HG02588 (cell line): ENCODE measurements around the gene GLCE.
"Not testable (repeated sequence)": the region's sequence is repeated elsewhere in the genome, so short reads cannot be mapped to it uniquely, and the experiment has no call there.

Experiments
- ATAC-seq: cut with Tn5 transposase; IDR thresholded peaks from one replicate; pipeline ENCODE4 v1.9.1; 2021; ENCODE audit warnings: mild to moderate bottlenecking, moderate library complexity; ENCODE audit not compliant: unreplicated experiment

Gene GLCE

DNA sequence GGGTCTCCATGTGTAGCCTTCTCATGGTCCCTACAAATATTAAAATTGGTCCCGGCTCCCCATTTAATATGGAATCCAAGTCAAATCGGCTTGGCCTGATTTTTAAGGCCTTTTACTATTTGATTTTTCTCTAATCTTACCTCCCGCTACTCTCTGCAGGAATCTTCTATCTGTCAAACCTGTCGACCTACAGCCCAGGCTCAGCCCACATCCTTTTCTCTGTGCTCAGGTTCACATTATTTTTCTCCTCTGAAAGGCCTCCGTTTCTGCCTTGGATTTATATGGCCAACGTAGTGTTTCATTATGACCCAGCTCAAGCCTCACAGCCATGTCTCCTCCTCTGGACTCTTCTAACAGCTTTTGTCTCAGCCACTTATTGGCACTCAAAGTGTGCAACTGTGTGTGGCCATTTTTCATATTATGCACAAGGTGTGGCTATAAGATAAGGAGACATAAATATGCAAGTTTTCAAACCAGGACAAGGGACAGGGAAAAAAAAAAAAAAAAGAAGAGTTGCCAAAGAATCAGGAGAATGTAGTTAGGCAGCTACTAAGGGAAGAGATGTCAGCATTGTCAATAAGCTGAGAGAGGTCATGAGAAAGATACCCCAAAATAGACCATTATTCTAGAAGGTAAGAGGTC, 2.1 kb upstream of the GLCE start:
- ATAC-seq: no peak

DNA sequence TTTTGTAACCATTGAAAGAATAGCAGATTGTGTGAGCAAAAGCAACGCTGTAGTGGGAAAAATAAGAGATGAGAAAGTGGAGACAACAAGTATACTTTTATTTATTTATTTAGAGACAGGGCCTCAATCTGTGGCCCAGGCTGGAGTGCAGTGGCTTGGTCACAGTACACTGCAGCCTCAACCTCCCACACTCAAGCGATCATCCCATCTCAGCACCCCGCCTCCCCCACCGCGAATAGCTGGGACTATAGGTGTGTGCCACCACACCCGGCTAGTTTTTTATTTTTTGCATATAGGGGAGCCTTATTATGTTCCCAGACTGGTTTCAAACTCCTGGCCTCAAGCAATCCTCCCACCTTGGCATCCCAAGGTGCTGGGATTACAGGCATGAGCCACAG, 1.6 kb upstream of the GLCE start:
- no peak for ATAC-seq

DNA sequence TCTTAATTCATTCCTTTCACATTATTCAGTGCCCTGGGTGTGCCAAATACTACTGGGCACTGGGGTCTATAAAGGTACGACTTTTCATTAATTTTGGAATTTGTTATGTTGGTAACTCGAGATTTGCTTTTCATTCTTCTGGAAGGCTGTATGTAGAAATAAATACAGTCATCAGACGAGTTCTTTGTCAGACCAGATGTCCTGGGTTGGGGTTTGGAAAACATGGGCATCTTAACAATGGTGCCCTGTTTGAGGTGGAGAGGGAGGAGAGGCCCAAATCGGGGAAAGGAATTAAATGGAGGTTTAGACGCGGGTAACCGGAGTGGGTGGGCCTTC, 662 bp upstream of the GLCE start:
- no peak for ATAC-seq

DNA sequence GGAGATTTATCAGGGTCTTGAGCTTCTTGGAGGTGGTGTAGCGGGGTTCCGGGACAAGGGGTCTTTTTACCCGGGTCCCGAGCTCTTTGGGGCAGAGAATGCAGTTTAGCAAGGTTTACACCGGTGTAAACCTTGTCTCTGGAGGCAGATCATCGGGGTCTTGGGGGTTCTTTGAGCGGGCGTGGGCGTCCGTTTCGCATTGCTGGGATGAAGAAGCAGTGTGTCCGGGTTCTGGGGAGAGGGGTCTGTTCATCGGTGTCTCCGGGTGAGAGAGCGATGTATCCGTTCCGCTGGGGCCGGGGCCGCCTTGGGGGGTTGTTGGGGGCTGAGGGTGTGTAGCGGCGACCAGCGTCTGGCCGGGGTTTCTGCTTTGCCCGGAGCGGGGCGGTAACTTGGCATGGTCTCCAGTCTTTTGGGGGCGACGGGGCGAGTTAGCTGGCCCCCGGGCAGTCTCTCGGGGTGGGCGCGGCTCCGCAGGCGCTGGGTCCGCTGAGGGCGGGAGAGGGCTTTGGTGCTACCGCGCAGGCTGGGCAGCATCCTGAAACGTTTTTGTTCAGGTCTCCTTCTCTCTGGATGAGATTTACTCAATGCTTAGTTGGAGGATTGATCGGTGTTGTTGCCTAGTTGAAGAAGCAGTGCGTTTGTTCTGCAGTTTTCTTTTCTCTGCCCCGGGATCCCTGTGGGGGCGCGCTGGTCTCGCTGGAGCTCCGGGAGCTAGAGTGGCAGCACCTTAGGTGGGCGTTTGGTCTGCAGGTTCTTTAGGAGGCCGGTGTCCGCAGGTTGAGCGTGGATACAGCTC, 843 bp downstream of the GLCE start:
- no peak for ATAC-seq

DNA sequence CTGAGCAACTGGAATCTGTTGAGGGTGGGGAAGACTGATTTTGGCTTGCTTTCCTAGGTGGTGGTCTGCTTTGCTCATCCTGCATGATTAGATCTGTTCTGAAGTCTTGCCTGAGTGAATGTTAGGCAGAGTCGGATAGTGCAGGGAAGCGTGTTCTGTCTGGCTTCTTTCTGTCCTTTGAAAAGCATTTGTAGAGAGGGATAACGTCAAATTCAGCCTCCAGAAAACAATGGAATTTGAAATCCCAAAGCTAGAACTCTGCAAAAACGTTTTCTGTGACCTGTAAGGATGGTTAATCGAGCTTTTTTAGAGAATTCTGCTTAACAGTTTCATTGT, 1.4 kb downstream of the GLCE start:
- no peak for ATAC-seq

DNA sequence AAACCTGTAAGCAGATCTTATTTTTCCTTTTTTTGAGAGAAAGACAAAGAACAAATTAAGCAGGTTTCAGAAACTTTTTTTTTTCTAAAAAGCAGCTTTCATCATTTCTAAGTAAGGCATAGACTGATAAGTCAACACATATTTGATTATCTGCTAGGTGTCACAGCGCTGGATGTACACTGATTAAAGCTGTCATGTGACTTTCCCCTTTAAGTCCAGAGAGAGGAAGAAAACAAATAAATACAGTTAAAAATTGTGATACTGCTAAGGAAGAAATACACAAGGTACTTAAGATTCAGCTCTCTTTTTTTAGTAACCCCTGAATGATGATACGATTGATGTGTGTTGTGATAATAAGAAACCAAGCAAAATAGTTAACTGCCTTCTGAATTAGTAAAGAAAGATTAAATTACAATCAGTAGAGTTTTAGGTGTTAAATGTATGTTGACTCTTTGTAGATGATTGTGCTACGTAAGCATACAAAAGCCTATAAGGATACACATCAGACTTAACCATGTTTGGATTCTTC, 2.8 kb downstream of the GLCE start:
- no peak for ATAC-seq

DNA sequence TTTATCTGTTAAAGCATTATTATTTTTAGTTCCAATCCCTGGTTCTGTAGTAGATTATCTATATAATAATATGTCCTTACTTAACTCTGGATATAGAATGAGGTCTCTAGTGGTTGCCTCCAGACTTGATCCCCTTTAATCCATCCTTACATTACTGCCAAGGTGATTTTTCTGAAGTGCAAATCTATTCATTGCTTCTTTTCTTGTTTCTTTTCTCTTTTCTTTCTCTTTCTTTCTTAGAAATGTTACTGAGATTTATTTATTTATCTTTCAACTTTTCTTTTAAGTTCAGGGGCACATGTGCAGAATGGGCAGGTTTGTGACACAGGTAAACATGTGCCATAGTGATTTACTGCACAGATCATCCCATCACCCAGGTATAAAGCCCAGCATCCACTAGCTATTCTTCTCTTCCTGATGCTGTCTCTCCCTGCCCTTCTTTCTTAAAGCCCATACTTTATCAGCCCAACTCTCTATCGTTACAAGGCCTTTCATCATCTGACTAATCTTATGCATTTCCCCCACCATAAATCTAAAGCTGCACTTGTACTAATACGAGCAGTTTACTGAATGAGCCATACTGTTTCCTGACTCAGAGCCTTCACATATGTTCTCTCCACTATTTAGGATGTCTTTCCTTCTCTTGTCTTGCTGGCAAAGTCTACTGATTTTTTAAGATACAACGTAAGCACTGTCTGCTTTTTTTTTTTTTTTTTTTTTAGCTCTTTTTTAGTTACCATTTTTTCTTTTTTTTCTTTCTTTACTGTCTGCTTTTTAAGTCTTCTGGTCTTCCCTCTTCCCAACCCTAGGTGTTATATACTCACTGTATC, 4.6 kb downstream of the GLCE start:
- ATAC-seq: no peak

DNA sequence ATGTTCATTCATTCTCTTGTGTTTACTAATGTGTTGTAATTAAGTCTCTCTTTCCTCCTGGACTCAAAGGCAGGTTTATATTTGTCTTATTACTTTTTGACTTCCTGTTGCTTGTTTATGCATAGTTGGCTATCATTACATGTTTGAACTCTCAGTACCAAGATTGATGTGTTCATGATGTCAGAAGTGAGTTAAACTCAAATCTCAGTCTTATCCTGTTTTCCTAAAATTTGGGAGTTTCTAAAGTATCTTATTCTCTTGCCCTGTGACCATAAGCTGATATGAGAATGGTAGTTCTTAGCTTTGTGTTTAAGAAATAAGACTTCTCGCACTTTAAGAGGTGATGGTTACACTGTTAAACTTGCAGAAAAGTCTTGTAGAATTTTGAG, 5.2 kb downstream of the GLCE start:
- ATAC-seq: no peak

DNA sequence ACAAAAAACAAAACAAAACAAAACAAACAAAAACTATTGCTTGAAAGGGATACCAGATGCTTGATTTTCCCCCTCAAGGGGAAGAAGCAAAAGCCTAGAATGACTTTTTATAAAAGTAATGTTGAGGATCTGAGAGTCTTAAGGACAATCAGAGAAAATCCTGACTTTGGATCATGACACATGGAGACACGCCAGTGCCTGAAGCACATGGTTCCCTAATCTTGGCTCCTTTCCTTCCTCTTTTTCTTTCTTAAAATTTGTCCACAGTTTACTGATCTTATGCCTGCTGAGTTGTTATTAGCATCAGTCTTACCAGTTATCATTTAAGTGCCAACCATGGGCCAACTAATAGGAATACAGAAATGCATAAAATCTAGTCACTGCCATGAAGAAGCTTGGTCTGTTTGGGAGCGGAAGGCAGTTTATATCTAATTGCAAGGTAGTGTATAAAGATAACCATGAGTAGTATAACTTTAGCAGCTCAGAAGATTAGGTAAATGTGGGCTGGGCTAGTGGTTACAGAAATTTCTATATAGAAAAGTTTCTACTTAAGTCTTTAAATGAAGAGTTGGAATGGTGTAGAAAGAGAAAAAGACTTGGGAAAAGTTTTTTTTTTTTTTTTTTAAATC, 6.9 kb downstream of the GLCE start:
- ATAC-seq: no peak

DNA sequence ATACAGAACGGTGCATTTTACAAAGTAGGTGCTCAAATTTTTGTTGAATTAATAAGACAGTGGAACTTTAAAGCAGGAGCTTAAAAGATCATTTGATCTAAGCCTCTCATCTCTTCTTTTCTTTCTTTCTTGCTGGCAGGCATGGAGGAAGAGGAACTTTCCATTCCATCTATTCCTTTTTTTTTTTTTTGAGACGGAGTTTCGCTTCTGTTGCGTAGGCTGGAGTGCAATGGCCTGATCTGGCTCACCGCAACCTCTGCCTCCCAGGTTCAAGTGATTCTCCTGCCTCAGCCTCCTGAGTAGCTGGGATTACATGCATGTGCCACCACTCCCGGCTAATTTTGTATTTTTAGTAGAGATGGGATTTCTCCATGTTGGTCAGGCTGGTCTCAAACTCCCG, 7.9 kb downstream of the GLCE start:
- not testable (repeated sequence) for ATAC-seq

DNA sequence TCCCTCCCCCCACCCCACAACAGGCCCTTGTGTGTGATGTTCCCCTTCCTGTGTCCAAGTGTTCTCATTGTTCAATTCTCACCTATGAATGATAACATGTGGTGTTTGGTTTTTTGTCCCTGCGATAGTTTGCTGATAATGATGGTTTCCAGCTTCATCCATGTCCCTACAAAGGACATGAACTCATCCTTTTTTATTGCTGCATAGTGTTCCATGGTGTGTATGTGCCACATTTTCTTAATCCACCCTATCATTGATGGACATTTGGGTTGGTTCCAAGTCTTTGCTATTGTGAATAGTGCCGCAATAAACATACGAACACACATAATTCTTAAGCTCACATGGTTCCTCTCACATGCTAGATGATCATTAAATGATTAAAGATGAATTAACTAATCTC, 9.1 kb downstream of the GLCE start:
- not testable (repeated sequence) for ATAC-seq

DNA sequence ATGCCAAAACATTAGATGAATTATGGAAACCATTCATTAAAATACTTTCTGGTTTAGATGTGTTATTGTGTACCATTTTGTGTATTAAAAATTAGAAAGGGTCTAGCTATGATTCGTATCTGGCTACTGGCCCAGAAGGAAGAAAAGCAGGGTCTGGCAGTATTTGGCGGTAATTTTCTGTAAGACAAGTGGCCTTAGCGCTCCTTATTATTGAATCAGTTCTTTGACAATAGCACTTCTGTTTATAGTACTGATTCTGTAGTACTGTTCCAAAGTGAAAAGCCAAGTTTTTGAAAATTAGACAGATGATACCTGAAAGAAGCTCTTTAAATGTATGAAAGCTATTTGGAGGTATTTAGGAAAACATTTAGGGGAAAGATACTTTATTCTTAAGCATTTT, 10.2 kb downstream of the GLCE start:
- ATAC-seq: no peak

DNA sequence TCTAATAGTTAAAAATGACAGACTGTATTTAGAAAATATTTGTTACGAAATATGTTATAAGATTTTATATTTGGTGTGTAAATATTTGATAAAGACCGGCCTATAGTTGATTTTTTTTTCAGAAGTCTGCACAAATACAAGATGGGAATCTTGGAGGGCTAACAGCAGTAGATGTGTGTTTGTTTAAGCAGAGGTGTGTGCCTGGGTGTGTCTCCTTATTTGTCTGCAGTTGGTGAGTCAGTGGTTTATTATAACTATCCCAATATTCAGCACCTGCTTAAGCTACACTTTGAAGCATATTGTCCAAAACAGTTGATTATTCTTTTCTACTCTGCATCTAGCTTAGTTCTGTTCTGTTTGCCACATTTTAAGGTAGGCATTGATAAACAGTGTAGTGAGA, 12.4 kb downstream of the GLCE start:
- no peak for ATAC-seq

DNA sequence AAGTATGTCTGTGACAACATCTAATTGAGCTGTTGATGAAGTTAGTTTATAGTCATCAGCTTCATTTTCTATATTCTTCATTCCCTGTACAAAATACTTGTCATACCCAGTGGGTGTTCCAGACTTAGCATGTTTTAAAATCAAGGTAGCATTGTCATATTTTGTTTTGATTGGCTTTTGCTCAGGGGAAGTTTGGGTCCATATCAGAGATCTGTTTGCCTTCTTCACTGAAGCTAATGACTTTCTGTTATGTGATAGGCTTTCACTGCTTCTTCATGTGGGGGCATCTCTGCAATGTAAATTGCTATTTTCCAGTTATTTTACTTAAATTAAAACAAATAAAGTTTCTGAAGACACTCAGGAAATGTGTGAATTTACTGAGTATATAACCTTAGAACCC, 15.1 kb downstream of the GLCE start:
- ATAC-seq: no peak

DNA sequence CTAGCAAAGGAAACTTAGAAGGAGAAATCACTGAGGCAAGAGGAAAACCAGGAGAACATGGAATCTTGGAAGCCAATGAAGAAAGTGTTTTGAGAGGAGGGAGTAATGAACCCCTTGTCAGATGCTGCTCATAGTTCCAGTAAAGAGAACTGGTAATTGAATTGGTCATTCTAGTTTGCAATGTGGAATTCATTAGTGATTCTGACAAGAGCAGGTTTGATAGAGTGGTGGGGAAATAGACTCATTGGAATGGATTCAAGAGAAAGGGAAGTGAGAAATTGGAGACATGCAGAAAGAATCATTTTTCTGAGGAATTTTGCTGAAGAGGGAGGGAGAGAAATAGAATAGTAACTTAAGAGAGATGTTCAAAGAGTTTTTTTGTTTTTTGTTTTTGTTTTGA, 21.0 kb downstream of the GLCE start:
- ATAC-seq: no peak

DNA sequence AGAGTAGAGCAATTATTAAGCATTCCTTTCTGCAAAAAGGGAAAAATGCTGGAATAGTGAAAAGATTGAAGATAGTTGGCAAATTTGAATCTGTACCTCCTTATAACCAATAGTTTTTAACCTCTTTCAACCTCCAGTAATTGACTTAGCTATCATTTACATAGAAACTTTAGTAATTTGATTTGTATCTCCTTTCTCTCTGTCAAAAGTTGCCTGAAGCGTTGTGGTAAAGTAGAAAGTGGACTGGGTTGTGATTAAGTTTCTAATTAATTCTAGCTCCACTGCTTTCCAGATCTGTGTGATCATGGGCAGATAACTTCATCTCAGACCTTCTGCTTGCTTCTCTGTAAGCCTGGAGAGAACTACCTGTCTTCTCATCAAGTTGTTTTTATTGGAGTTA, 24.8 kb downstream of the GLCE start:
- no peak for ATAC-seq

DNA sequence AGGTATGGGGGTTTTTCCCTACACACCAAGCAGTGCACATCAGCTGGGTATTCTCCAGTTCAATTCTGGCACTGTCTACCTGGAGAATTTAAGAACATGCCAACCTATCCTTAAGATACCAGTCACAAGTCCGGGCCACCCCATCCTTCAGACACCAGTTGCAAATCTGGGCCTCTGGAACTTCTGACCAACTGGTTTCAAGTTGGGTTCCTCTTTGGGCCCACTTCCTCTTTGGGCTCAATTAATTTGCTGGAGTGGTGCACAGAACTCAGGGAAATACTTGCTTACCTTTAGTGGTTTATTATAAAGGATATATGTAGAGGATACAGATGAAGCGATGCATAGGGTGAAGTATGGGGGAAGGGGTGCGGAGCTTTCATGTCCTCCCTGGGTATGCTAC, 25.3 kb downstream of the GLCE start:
- no peak for ATAC-seq

DNA sequence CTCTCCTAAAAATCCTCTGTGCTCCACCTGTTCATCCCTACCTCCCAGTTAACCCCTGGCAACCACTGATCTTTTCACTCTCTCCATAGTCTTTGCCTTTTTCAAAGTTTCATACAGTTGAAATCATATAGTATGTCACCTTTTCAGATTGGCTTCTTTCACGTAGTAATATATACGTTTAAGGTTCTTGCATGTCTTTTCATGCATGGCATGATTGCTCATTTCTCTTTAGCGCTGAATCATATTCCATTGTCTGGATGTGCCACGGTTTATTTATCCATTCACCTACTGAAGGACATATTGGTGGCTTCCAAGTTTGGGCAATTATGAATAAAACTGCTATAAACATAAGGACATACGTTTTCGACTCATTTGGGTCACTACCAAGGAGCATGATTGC, 28.7 kb downstream of the GLCE start:
- no peak for ATAC-seq

DNA sequence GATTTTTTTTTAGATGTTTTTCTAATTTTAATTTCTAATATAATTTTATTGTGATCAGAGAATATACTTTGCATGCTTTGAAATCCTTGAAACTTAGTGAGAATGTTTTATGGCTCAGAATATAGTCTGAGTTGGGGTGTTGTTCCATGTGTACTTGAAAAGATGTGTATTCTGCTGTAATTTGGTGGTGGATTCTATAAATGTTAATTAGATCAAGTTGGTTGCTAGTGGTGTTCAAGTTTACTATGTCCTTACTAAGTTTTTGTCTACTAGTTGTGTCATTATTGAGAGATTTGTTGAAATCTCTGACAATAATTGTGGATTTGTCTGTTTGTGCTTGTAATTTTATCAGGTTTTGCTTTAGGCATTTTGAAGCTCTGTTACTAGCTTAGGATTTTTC, 29.7 kb downstream of the GLCE start:
- no peak for ATAC-seq

DNA sequence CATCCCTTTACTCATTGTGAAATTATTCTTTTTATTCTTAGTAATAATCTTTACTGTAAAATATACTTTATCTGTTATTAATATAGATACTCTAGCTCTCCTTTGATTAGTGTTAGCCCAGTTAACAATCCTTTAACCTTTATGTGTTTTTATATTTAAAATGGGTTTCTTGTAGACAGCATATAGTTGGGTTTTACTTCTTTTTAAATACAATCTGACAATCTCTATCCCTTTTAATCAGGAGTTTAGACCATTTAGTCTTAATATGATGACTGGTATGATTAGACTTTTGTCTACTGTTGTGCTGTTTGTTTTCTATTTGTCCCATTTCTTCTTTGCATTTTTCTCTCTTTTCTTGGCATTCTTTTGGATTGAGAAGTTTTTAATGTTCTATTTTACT, 30.1 kb downstream of the GLCE start:
- ATAC-seq: no peak

DNA sequence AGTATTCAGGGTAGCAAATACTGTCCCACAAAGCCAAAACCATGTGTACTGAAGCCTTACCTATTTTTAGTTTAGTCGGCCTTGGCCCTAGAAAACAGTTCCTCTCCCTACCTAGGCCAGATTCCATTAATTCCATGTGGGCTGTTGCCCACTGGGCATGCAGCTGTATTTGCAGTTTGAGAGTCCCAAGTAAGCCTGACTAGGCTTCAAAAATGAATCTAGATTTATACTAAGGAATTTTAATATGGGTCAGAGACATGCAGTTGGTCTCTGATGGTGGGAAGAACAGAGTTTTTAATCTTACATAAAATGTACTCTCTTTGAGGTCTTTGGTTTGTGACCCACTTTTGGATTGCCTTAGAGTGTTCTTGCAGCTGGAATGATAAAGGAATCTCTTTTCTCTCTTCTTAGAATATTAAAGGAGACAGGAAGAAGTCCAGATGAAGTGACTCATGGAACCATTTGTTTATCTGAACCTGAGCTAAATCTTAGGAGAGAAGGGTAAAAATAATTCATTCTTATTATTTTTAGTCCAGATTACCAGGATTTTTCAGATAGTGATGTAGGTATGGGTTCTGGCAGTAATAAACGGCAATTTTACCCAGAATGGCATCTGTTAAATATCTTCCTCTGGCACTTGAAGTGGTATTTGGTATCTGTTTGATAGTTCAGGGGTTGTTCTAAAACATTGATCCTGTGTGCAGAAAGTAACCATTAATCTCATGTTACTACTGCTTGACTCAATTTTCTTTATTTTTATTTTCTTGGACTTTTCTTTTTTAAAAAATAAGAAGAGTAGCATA, 33.8 kb downstream of the GLCE start:
- no peak for ATAC-seq
